HUES64 (cell line): Measurements from ENCODE around the gene FAN1.

Experiments used
- H3K27ac ChIP-seq: 2 replicates; pipeline ENCODE4 v1.7.0; 2013; ENCODE audit warnings: low read depth, low read length, inconsistent platforms
- H3K27me3 ChIP-seq: 2 replicates; pipeline ENCODE4 v1.6.1; 2013; ENCODE audit warnings: mild to moderate bottlenecking, low read length; ENCODE audit not compliant: insufficient read depth
- H3K36me3 ChIP-seq: 2 replicates; pipeline ENCODE4 v1.6.1; 2013; ENCODE audit warnings: mild to moderate bottlenecking, low read length; ENCODE audit not compliant: insufficient read depth
- H3K4me1 ChIP-seq: 2 replicates; pipeline ENCODE4 v1.6.1; 2013; ENCODE audit warnings: mild to moderate bottlenecking, low read length, moderate library complexity; ENCODE audit not compliant: insufficient read depth
- H3K4me3 ChIP-seq: 2 replicates; pipeline ENCODE4 v1.5.1; 2013; ENCODE audit warnings: mild to moderate bottlenecking, low read length, moderate library complexity
- H3K9ac ChIP-seq: 2 replicates; pipeline ENCODE4 v1.6.1; 2013; ENCODE audit warnings: mild to moderate bottlenecking, low read depth, low read length
- H3K9me3 ChIP-seq: 2 replicates; pipeline ENCODE4 v1.6.1; 2013; ENCODE audit warnings: low read depth, low read length; ENCODE audit not compliant: insufficient read depth
- WGBS: fragments of 150-250, 120-280 bp; methylation state at CpG from one replicate; pipeline ENCODE4 v1.1.7; 2013; ENCODE audit warnings: missing lambda C conversion rate; 5-methylcytosine and 5-hydroxymethylcytosine counted together

Gene FAN1

GRCh38 chr15:30990036-30990435 lies 86.3 kb downstream of the FAN1 start:
- no peak overlapping the region for H3K27ac ChIP-seq
- no peaks in the 10 kb centered on the region for H3K27me3 ChIP-seq
- H3K9ac ChIP-seq: no peak overlapping the region
- 88% methylated on average over 2 of the region's 2 CpGs for WGBS
- H3K36me3 ChIP-seq: peaks cover 18% of the 10 kb centered on the region
- H3K4me1 ChIP-seq: peaks cover 8% of the 10 kb centered on the region; the same call in 1 of the 2 replicates
- H3K4me3 ChIP-seq: peak overlapping the region; percentile 88
- H3K9me3 ChIP-seq: no peaks in the 10 kb centered on the region

- Histone ChIP-seq H3K27me3 (no peaks in the 10 kb centered on the region), H3K4me3 (peak overlapping the region; percentile 88), H3K9me3 (no peaks in the 10 kb centered on the region), H3K9ac (peak overlapping the region; percentile 83), H3K27ac (peak overlapping the region; percentile 88; the same call in 1 of the 2 replicates), H3K36me3 (peaks cover 14% of the 10 kb centered on the region), H3K4me1 (peaks cover 8% of the 10 kb centered on the region; the same call in 1 of the 2 replicates)
- 8% methylated on average over 21 of the region's 24 CpGs for WGBS
Observed at GRCh38 chr15:30990446-30991254, 86.9 kb downstream of the FAN1 start.

GRCh38 chr15:30991255-30992235 lies 87.8 kb downstream of the FAN1 start, which contains the start of gene MTMR10:
MTMR10 (minus strand) TSS chr15:30991628; CDS start chr15:30991506, 122 bp downstream.
- Histone ChIP-seq H3K4me1 (peaks cover 8% of the 10 kb centered on the region; the same call in 1 of the 2 replicates), H3K9me3 (no peaks in the 10 kb centered on the region), H3K4me3 (peak within 1 kb of the TSS; percentile 88), H3K36me3 (peaks cover 7% of the 10 kb centered on the region), H3K9ac (peak within 1 kb of the TSS; percentile 83), H3K27me3 (no peaks in the 10 kb centered on the region), H3K27ac (peak within 1 kb of the TSS; percentile 88)
- WGBS: under 1% methylated on average over 114 of the region's 114 CpGs

- 56% methylated on average over 5 of the region's 7 CpGs for WGBS
- no peaks in the 10 kb centered on the region for H3K27me3 ChIP-seq
- H3K4me1 ChIP-seq: peaks cover 8% of the 10 kb centered on the region; the same call in 1 of the 2 replicates
- no peaks in the 10 kb centered on the region for H3K9me3 ChIP-seq
- peak overlapping the region; percentile 88 for H3K27ac ChIP-seq
- peak overlapping the region; percentile 83 for H3K9ac ChIP-seq
- H3K4me3 ChIP-seq: peak overlapping the region; percentile 88
- H3K36me3 ChIP-seq: no peaks in the 10 kb centered on the region
Observed at GRCh38 chr15:30992249-30992864, 88.6 kb downstream of the FAN1 start.
